Activated CD8-positive, alpha-beta memory T cell treated with anti-CD3 and anti-CD28 coated beads for 48 hours (primary cell): ENCODE results near the gene PEX19.

Experiments
- DNase-seq, 3 experiments: peaks; one replicate each; pipeline ENCODE4 v3.0.0-alpha.2; 2020; ENCODE audit warnings: low read depth in 2 of 3, low spot score in 2 of 3

The PEX19 gene

DNA sequence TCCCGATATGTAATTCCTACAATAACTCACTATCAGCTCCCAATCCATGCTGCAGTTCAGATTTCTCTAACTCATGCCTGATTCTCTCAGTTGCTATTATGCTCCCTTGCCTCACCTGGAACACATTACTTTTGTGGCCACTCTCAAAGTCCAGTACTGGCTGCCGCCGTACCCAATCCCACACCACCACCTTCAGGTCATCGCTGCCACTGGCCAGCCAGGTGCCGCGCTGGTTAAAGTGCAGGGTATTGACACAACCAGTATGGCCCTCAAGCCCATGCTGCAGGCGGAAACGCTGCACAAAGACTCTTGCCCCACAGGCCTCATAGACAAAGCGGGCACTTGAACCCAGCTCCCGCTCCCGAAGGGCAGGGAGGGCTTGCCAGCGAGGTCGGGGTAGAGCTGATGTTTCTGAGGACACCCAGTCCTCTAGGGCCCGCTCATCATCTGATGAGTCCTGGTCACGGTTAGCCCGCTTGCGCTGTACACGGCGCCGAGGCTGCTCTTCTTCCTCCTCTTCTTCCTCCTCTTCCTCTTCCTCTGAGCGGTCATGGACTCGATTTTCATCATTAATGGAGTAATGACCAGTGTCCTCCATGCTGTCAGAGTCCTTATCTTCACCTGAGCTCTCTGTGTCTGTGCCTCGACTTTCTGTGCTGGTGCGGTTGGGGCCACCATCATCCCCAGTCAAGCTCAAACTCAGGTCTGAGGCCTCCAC lies 45.2 kb downstream of the PEX19 start:
- no peak for DNase-seq

DNA sequence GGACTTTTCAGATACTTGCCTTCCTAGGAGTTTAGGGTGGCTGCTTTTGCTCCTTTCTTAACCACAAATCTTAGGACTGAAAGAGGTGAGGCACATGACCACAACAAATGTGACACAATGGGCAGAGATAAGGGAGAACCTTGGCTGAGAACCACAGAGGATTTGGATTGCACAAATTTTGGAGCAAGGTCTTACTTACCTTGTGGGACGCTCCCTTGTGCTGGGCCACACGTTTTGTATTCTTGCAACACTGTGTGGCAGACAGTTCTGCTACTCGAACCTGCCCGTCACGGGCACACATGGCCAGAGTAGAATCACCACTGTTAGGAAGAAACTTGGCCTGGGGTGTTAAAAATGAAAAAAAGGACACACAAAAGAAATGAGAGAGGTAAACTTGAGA lies 46.5 kb downstream of the PEX19 start:
- DNase-seq: no peak

DNA sequence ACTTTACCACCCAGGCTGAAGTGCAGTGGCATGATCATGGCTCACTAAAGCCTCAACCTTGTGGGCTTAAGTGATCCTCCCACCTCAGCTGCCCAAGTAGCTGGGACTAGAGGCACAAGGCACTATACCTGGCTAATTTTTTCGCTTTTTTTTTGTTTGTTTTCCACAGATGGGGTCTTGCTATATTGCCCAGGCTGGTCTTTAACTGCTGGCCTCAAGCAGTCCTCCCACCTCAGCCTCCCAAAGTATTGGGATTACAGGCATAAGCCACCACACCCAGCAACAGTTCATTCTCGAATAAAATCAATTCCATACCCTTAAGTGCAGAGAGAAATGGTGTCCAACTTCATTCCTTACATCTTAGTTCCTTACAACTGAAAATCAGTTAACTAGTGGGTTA lies 47.4 kb downstream of the PEX19 start:
- no peak for DNase-seq

DNA sequence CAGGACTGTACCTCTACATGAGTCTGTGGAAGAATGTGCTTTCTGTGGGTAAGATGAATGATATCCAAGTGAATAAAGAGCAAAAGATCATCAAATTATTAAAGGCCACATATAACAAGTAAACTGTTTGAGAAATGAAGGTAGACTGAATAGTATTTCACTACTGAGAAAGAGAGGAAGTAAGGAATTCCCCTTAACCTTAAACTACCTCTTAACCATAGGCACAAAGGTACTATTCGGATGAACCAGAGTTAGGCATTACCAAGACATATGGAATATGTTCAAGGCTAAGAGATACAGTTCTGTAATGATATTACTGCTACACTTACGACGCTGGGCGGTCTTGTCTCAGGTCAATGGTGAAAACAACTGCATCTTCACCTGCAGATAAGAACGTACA lies 48.1 kb downstream of the PEX19 start:
- DNase-seq: no peak

DNA sequence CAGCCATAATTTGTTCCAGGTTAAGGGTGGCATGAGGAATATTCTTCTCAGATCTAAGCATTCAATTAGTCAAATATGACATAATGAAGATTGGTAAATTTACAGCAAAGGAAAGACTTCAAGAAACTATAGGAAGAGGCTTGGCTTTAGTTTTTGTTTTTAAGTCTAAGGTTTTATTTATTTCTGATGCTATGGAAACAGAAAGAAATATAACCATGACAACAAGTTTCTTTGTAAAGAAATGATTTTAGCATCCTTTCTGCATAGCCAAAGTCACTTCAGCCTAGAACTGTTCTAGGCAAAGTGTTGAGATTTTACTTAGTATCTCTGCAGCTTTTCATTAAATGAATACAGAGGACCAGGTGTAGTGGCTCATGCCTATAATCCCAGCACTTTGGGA lies 52.0 kb downstream of the PEX19 start:
- DNase-seq: no peak

DNA sequence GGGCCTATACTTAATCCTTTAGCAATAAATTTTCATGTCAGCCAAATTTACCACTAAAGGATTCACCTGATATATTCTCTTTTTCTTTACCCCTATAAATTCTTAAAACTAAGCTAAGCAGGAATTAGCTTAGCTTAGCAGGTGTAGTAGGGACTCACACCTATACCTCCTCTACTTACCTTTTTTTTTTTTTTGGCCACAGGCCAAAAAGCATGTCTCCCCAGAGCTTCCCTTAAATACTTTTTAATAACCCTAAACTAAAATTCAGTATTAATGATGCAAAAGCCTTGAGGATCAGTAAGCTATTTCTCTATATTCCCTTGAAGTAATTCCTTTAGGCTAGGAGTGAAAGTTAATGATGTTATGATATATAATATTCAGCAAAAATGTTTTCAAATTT lies 56.5 kb downstream of the PEX19 start:
- DNase-seq: no peak

DNA sequence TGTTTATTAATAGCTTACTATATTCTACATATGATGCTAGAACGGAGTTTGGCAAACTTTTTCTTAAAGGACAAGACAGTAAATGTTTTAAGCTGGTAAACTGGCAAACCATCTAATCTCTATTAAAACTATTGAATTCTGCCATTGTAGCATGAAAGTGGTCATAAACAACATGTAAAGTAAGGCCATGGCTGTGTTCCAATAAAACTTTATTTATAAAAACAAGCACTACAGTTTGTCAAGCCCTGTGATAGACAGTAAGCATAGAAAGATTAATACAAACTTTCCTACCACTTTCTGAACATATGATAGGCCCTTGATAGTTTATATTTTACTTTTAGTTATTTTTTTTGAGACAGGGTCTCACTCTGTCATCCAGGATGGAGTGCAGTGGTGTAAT lies 57.4 kb downstream of the PEX19 start:
- DNase-seq: no peak

DNA sequence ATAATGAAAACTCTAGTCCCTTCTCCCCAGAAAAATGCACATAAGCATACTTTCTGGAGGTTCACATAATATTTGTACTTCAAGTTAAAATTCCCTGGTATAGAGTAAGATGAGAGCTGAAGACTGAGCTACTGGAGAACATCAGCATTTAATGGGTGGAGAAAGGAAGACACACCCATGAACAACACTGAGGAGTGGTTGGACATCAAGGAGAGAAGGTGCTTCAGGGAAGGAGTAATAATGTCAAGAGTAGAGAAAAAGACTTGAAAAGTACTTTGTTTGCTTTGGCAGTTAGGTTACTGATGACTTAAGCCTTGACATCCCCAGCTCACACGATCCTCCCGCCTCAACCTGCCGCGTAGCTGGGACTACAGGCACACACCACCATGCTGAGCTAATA lies 57.9 kb downstream of the PEX19 start:
- DNase-seq: no peak
